Fibroblast of the aortic adventitia (primary cell): Measurements from ENCODE around the gene ELMO1. TPM values are rescaled to one million over a fixed set of nuclear protein-coding genes. Genes with fewer than 3 reads are reported as not detected.

Experiments used
- DNase-seq: peaks from one replicate; pipeline ENCODE4 v3.0.0-alpha.2; 2010; ENCODE audit warnings: low read depth
- H3K4me3 ChIP-seq: 2 replicates; pipeline ENCODE4 v1.5.1; 2011; ENCODE audit warnings: low read depth, mild to moderate bottlenecking, control low read depth, low read length, moderate library complexity
- total RNA-seq: library from RNA; depleted of rRNA; stranded (reverse); fragments of >200 nt; gene quantifications from 2 replicates; pipeline ENCODE4 v1.2.3, GENCODE V29; 2012; ENCODE audit warnings: low replicate concordance
- TF ChIP-seq, protein P1 (sequence below): IDR thresholded peaks from 2 replicates; pipeline ENCODE4 v1.5.1; 2011; ENCODE audit warnings: mild to moderate bottlenecking, low read length, control low read depth, inconsistent platforms; ENCODE audit not compliant: insufficient read depth

The ELMO1 gene
- total RNA-seq, 1 donor, result 1.3 TPM

DNA sequence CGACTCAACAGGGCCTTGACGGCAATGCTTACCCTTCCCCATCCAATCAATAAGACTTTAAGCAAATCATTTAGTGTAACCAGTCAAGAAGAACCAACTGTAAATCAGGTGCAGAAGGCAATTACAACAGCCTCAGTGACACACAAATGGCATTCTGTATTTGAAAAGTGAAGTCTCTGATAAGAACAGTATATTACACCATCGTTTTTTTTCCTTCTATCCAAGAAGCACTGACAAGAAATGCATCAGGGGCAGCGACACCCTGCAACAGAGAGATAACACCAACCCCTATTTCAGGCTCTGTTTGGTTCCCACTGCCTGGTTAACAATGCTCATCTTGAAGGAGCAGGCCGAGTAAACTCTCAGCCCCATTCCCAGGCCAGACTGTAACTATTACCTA, 520.4 kb downstream of the ELMO1 start:
- H3K4me3 ChIP-seq, result no peak overlapping the region
- no peak for DNase-seq
- TF ChIP-seq, protein P1, sequence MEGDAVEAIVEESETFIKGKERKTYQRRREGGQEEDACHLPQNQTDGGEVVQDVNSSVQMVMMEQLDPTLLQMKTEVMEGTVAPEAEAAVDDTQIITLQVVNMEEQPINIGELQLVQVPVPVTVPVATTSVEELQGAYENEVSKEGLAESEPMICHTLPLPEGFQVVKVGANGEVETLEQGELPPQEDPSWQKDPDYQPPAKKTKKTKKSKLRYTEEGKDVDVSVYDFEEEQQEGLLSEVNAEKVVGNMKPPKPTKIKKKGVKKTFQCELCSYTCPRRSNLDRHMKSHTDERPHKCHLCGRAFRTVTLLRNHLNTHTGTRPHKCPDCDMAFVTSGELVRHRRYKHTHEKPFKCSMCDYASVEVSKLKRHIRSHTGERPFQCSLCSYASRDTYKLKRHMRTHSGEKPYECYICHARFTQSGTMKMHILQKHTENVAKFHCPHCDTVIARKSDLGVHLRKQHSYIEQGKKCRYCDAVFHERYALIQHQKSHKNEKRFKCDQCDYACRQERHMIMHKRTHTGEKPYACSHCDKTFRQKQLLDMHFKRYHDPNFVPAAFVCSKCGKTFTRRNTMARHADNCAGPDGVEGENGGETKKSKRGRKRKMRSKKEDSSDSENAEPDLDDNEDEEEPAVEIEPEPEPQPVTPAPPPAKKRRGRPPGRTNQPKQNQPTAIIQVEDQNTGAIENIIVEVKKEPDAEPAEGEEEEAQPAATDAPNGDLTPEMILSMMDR, result no peak

DNA sequence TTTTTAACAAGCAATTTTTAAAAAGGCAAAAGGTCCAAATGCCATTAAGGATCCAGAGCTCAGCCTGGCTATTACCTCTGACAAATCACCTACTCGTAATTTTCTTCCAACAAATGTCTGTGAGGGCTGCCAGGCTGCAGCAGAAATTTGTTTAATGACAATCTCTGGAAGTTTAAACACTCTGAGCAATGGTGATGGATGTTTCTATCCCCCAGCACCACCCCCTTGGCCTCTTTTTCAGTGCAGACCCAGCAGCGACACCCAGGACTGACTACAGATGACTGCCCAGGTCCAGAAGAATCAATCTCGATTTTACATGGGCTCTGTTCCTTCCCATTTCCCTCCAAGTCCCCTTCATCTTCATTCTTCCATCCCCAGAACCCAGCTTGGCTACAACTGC, 523.0 kb downstream of the ELMO1 start:
- TF ChIP-seq, protein P1, result no peak
- DNase-seq, result no peak
- no peak overlapping the region for H3K4me3 ChIP-seq

DNA sequence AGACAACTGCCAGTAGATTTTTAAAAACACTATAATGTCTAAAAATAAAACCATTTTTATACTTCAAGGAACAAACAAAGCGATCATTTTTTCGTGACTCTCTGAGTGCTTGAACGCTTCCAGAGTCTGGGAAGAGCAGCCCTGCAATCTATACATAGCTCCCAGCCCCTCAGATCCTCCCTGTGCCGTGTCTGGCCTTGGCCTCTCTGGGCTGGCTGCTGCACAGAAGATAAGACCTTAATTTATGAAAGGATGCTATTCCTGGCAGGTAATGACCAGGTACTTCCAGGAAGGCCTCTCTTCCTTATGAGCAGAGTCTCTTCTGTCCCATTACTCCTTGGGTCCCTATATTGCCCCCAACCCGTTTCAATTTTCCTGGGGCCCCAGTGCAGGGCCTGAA, 523.5 kb downstream of the ELMO1 start:
- TF ChIP-seq, protein P1, result no peak
- no peak for DNase-seq
- H3K4me3 ChIP-seq, result no peak overlapping the region

DNA sequence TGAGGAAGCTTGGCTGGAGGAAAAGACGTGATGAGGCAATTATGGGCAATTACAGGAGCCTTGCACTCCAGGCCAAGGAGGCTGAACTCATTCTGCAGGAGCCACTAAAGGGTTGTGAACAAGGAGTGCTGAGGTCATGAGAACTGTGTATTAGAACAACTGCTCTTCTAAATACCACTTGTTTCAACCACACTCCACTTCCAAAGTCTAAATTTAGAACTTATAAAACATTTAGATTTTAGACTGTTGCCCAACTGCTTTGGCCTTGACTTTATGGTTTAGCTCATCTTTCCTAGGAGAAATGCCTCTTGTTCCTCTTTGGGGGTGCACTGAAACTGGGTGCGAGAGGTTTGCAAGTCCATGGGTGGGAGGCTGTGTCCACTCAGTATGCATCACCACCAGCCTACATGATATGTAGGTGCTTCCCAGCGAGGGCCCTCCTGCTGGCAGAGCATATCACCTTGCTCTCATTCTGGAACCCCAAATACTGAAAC, 524.7 kb downstream of the ELMO1 start:
- H3K4me3 ChIP-seq, result no peak overlapping the region
- TF ChIP-seq, protein P1, result no peak
- DNase-seq, result no peak

DNA sequence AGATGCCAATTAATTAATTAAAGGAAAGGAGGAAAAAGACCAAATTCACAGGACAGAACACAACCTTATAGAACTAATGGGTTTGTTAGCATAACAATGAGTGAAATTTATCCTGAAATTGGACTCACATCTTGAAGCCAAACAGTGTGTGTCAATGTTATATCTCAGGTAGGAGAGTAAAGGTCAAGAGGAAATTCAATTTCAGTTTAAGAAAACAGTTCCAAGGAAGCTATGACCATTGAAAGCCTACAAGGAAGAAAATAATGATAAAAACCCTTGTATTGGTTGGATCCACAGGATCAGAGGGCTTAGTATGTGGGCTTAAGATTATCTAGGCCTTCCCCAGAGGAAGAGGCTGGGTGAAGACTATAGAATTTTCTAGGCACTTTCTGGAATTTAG, 525.5 kb downstream of the ELMO1 start:
- no peak for DNase-seq
- TF ChIP-seq, protein P1, result no peak
- no peak overlapping the region for H3K4me3 ChIP-seq

DNA sequence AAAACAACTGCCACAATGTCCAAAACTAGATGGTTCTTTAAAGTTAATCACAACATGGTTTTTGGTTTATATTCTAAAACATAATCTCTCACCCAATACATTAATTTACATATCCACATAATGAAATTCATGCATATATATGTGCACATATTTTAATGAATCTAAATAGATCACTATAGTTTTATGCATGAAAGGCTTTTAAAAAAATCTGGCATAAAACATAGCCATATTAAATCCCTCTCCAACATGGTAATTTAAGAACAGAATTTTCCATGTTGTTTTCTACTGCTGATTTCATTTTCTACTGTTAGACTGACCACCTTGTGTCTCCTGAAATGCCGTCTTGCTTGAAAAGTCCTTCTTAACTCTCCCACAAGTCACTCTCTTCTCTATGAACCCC, 528.2 kb downstream of the ELMO1 start:
- DNase-seq, result no peak
- H3K4me3 ChIP-seq, result no peak overlapping the region
- TF ChIP-seq, protein P1, result no peak

DNA sequence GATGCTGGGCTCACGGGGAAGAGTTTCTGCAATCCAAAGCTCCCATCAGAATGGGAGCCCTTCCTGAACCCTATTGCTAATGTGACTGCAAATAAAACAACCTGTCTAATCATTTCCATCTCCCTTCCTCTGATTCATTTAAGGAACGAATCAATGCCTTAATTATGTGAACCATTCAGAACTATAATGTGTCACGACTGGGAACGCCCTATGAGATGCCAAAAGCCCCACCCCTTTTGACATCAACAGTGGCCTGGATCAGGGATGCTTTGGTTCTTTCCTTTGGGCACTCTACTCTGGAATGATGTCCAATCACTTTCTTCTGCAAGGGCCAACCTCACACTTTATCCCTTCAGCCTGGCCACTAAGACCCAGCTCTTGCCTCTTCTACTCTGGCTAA, 528.9 kb downstream of the ELMO1 start:
- no peak overlapping the region for H3K4me3 ChIP-seq
- TF ChIP-seq, protein P1, result no peak
- no peak for DNase-seq
